Transverse colon (tissue), 4 donors: ENCODE measurements around the gene ARHGEF4.

Source experiments
- EP300 ChIP-seq: sonication (generic); formaldehyde crosslinking; IDR thresholded peaks from one replicate; pipeline ENCODE4 v1.6.1; 2017; ENCODE audit warnings: antibody characterized with exemption, low read depth
- POLR2A ChIP-seq: fragments of 450-650 bp; IDR thresholded peaks from one replicate; pipeline ENCODE4 v1.6.1; 2016; ENCODE audit warnings: antibody characterized with exemption, mild to moderate bottlenecking, moderate library complexity
- POLR2AphosphoS5 ChIP-seq, 3 donors: sonication (generic); formaldehyde crosslinking; IDR thresholded peaks; one replicate each; pipeline ENCODE4 v1.6.1; 2016; ENCODE audit warnings: antibody characterized with exemption in 3 of 3
- TF ChIP-seq, protein P1 (sequence below), 5 experiments: fragments of 200-600 bp in 3 of 5; fragments of 450-650 bp in 2 of 5; sonication (generic) in 3 of 5; IDR thresholded peaks; 1 replicate in 2 of 5; 2 replicates in 3 of 5; pipeline ENCODE4 v1.5.1; 2016 to 2017; ENCODE audit warnings: antibody characterized with exemption in 5 of 5, inconsistent platforms in 3 of 5, mild to moderate bottlenecking in 2 of 5, moderate library complexity in 1 of 5

GRCh38 chr2:130987519-130988425 is 151.1 kb downstream of the ARHGEF4 start:
- TF ChIP-seq, protein P1, sequence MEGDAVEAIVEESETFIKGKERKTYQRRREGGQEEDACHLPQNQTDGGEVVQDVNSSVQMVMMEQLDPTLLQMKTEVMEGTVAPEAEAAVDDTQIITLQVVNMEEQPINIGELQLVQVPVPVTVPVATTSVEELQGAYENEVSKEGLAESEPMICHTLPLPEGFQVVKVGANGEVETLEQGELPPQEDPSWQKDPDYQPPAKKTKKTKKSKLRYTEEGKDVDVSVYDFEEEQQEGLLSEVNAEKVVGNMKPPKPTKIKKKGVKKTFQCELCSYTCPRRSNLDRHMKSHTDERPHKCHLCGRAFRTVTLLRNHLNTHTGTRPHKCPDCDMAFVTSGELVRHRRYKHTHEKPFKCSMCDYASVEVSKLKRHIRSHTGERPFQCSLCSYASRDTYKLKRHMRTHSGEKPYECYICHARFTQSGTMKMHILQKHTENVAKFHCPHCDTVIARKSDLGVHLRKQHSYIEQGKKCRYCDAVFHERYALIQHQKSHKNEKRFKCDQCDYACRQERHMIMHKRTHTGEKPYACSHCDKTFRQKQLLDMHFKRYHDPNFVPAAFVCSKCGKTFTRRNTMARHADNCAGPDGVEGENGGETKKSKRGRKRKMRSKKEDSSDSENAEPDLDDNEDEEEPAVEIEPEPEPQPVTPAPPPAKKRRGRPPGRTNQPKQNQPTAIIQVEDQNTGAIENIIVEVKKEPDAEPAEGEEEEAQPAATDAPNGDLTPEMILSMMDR (IDR thresholded peaks at IDR 0.05): no peak
- TF ChIP-seq EP300 (no peak), POLR2AphosphoS5 (IDR thresholded peaks at IDR 0.05) (no peak), POLR2A (no peak)
